Esophagus squamous epithelium (tissue), 5 donors: ENCODE results near the gene TBC1D1. TPM values are rescaled to one million over a fixed set of nuclear protein-coding genes. Genes with fewer than 3 reads are reported as not detected.

Experiments
- DNase-seq: peaks from one replicate; lab custom pipeline; 2025; lab: John Stamatoyannopoulos, UW
- H3K27ac ChIP-seq, 4 donors: fragments of 200-600 bp; sonication (generic); one replicate each; pipeline ENCODE4 v1.5.1; 2016 to 2019; ENCODE audit warnings: mild to moderate bottlenecking in 1 of 4
- H3K27me3 ChIP-seq, 4 donors: fragments of 200-600 bp; sonication (generic); 1 replicate in 3 of 4; 2 replicates in 1 of 4; pipeline versions ENCODE4 v1.5.1 to v1.6.0; 2017 to 2021; ENCODE audit warnings: antibody characterized with exemption in 1 of 4
- H3K36me3 ChIP-seq, 3 donors: fragments of 200-600 bp; sonication (generic); one replicate each; pipeline ENCODE4 v1.5.1; 2016 to 2019
- H3K4me1 ChIP-seq, 3 donors: fragments of 200-600 bp; sonication (generic); one replicate each; pipeline ENCODE4 v1.5.1; 2017 to 2019
- H3K4me3 ChIP-seq, 4 donors: fragments of 200-600 bp; sonication (generic); 1 replicate in 3 of 4; 2 replicates in 1 of 4; pipeline ENCODE4 v1.5.1; 2016 to 2019; ENCODE audit warnings: mild to moderate bottlenecking in 2 of 4, moderate library complexity in 1 of 4
- H3K9me3 ChIP-seq, 3 donors: fragments of 200-600 bp; sonication (generic); one replicate each; pipeline ENCODE4 v1.5.1; 2016 to 2019
- POLR2A ChIP-seq, 4 donors: fragments of 450-650 bp; IDR thresholded peaks; one replicate each; pipeline ENCODE4 v1.6.1; 2017; ENCODE audit warnings: antibody characterized with exemption in 4 of 4, mild to moderate bottlenecking in 4 of 4, moderate library complexity in 3 of 4
- WGBS, 2 donors: methylation state at CpG; one replicate each; pipeline ENCODE4 v1.1.5; 2018; 5-methylcytosine and 5-hydroxymethylcytosine counted together
- intact Hi-C: fragments of 100-400 bp; cut with DNase I; formaldehyde crosslinking; loops from one replicate; pipeline ENCODE4 v1.15.0; 2022
- total RNA-seq, 4 donors: library from RNA; depleted of rRNA; stranded (reverse); fragments of >200 nt; gene quantifications; one replicate each; pipeline ENCODE4 v1.1.0, GENCODE V29; 2016
- TF ChIP-seq, protein P1 (sequence below), 6 experiments: fragments of 450-650 bp in 4 of 6; fragments of 200-600 bp in 2 of 6; sonication (generic) in 2 of 6; IDR thresholded peaks; one replicate each; pipeline ENCODE4 v1.5.1; 2016 to 2019; ENCODE audit warnings: antibody characterized with exemption in 6 of 6, mild to moderate bottlenecking in 4 of 6, moderate library complexity in 4 of 6
- donor health status: DM: yes; HTN: yes; CAD: no.

Gene TBC1D1
- total RNA-seq, 4 donors from 2014 or later: 6.9 to 44.6 (median 25.6) TPM

GRCh38 chr4:37865450-37865849 is 25.4 kb upstream of the TBC1D1 start:
- H3K27me3 ChIP-seq: no peaks in the 10 kb centered on the region
- intact Hi-C loops: no loop called here
- no peaks in the 10 kb centered on the region for H3K4me1 ChIP-seq
- no peak overlapping the region for H3K4me3 ChIP-seq
- no peak for DNase-seq
- H3K27ac ChIP-seq: peak overlapping the region in 1 of 4 donors; percentile 17
- peaks cover 0 to 94% (median 0%) of the 10 kb centered on the region in 3 donors for H3K36me3 ChIP-seq
- H3K9me3 ChIP-seq: no peaks in the 10 kb centered on the region
- TF ChIP-seq, protein P1, sequence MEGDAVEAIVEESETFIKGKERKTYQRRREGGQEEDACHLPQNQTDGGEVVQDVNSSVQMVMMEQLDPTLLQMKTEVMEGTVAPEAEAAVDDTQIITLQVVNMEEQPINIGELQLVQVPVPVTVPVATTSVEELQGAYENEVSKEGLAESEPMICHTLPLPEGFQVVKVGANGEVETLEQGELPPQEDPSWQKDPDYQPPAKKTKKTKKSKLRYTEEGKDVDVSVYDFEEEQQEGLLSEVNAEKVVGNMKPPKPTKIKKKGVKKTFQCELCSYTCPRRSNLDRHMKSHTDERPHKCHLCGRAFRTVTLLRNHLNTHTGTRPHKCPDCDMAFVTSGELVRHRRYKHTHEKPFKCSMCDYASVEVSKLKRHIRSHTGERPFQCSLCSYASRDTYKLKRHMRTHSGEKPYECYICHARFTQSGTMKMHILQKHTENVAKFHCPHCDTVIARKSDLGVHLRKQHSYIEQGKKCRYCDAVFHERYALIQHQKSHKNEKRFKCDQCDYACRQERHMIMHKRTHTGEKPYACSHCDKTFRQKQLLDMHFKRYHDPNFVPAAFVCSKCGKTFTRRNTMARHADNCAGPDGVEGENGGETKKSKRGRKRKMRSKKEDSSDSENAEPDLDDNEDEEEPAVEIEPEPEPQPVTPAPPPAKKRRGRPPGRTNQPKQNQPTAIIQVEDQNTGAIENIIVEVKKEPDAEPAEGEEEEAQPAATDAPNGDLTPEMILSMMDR (IDR thresholded peaks at IDR 0.05): no peak
- no peak for TF ChIP-seq POLR2A (IDR thresholded peaks at IDR 0.05)
- 79 to 81% methylated on average over 3 of the region's 3 CpGs for WGBS, 2 donors

DNA sequence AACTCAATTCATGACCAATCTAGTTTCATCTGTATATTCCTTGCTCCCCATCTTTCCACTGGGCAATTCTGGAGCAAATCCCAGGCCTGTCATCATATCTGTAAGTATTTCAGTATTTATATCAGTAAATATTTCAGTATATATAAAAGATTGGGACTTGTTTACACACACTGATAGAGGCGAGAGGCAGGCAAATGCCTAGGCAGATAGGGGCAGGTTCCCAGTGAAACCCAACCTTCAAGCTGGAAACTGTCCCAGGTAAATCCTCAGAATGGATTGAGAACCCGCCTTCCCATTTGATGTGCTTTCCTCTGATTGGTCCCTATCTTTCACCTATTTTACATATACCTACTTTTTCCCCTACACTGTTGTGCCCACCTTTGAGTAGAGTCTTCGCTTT is 23.8 kb upstream of the TBC1D1 start:
- Histone ChIP-seq H3K27me3 (no peaks in the 10 kb centered on the region), H3K36me3 (peaks cover 0 to 77% (median 0%) of the 10 kb centered on the region in 3 donors), H3K4me1 (no peaks in the 10 kb centered on the region), H3K4me3 (no peak overlapping the region), H3K9me3 (no peaks in the 10 kb centered on the region), H3K27ac (no peak overlapping the region)
- no peak for TF ChIP-seq POLR2A (IDR thresholded peaks at IDR 0.05)
- TF ChIP-seq, protein P1 (IDR thresholded peaks at IDR 0.05): no peak
- intact Hi-C loops: no loop called here
- DNase-seq: no peak
- WGBS, 2 donors: 94% methylated on average over 3 of the region's 3 CpGs

GRCh38 chr4:37868238-37868637 is 22.6 kb upstream of the TBC1D1 start:
- Histone ChIP-seq H3K36me3 (peaks cover 0 to 66% (median 0%) of the 10 kb centered on the region in 3 donors), H3K4me3 (no peak overlapping the region), H3K27me3 (no peaks in the 10 kb centered on the region), H3K27ac (no peak overlapping the region), H3K9me3 (no peaks in the 10 kb centered on the region), H3K4me1 (peaks cover 0 to 11% (median 5%) of the 10 kb centered on the region in 3 donors)
- WGBS, 2 donors: 89 to 93% methylated on average over 4 of the region's 4 CpGs
- TF ChIP-seq POLR2A (IDR thresholded peaks at IDR 0.05): no peak
- TF ChIP-seq, protein P1 (IDR thresholded peaks at IDR 0.05): no peak
- intact Hi-C loops: no loop called here
- no peak for DNase-seq

DNA sequence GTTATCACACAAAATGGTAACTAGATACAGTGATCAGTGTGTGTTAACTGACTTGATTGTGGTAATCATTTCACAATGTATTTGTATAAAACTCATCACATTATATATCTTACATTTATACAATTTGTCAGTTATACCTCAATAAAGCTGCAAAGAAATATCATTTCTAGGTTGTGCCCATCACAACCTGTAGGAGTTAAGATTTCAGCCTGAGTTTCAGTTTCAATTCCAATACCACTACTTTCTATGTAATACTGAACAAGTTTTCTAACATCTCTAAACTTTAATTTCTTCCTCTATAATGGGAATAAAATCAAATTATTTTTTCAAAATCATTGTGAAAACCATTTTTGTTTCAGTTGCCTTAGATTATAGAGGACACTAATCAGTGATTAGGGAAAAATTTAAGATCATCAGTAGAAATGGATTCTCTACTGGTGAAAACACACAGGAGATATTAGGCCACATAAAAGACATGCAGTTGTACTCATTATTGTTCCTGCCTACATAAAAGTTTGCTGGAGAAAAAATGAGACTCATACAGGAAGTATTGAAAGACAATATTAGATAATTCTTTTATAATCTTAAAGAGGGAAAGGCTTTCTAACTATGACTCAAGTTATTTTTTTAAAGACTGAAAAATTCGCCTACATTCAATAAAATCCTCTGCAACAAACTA is 18.4 kb upstream of the TBC1D1 start:
- no peak for DNase-seq
- peaks cover 0 to 26% (median 0%) of the 10 kb centered on the region in 3 donors for H3K36me3 ChIP-seq
- peaks cover 0 to 21% (median 11%) of the 10 kb centered on the region in 3 donors for H3K4me1 ChIP-seq
- intact Hi-C loops: no loop called here
- no peak overlapping the region for H3K4me3 ChIP-seq
- no peak for TF ChIP-seq POLR2A (IDR thresholded peaks at IDR 0.05)
- TF ChIP-seq, protein P1 (IDR thresholded peaks at IDR 0.05): no peak
- H3K27me3 ChIP-seq: no peaks in the 10 kb centered on the region
- 67 to 83% methylated on average over 1 of the region's 1 CpG for WGBS, 2 donors
- H3K27ac ChIP-seq: peak overlapping the region in 2 of 4 donors; percentile 50 to 57
- no peaks in the 10 kb centered on the region for H3K9me3 ChIP-seq

- no peak for DNase-seq
- Histone ChIP-seq H3K4me3 (no peak overlapping the region), H3K9me3 (no peaks in the 10 kb centered on the region), H3K36me3 (peaks cover 0 to 17% (median 0%) of the 10 kb centered on the region in 3 donors), H3K4me1 (peaks cover 0 to 21% (median 11%) of the 10 kb centered on the region in 3 donors), H3K27ac (peak overlapping the region in 2 of 4 donors; percentile 50 to 57), H3K27me3 (no peaks in the 10 kb centered on the region)
- intact Hi-C loops: no loop called here
- WGBS, 2 donors: 62 to 89% methylated on average over 1 of the region's 1 CpG
- TF ChIP-seq, protein P1 (IDR thresholded peaks at IDR 0.05): no peak
- no peak for TF ChIP-seq POLR2A (IDR thresholded peaks at IDR 0.05)
These were observed 17.5 kb upstream of the TBC1D1 start for GRCh38 chr4:37873386-37873785.
